DMS114 treated with DMSO at 0.1 percent for 48 hours (cell line): ENCODE measurements around the gene GDPD5.

Experiments
- DNase-seq: peaks from one replicate; lab custom pipeline; 2025; ENCODE audit not compliant: unreplicated experiment; lab: John Stamatoyannopoulos, UW

GDPD5 gene

GRCh38 chr11:75516886-75517285 is 8.9 kb downstream of the GDPD5 start:
- no peak for DNase-seq

DNA sequence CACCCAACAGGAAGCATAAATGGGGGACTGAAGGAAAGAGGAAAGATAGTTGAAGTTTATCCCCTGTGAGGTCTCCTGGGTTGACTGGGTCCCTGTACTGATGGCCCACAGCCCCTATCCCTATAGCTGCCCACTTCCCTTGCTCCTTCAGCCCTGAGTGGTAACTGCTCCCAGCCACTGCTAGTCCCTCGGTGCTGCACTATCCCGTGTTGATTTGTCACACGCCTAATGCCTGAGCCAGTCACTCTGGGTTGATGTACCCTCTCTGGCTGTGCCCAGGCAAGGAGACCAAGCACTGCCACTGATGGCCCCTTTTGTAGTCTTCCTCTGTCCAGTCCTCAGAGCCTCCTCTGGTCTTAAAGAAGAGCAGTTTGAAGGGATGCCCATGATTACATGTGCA is 9.6 kb downstream of the GDPD5 start:
- DNase-seq: no peak

GRCh38 chr11:75514596-75514995 is 11.1 kb downstream of the GDPD5 start:
- DNase-seq: no peak

DNA sequence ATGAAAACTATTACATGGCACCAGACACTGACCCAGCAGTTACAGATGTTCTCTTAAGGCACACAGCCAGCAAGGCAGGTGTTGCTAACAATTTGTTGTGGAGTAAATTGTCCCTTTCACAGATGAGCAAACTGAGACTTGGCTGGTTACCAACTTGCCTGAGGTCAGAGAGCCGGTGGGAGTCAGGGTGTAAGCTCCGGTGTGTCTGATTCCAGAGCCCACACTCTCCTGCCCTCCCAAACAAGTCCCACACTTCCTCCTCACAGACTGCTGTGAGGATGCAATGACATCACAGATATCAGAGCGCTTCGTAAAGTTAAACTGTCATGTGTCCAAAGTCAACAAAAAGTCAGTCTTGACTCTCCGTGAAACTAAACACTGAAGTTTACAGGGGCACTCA is 12.5 kb downstream of the GDPD5 start:
- no peak for DNase-seq

GRCh38 chr11:75510723-75511019 is 15.1 kb downstream of the GDPD5 start:
- no peak for DNase-seq

DNA sequence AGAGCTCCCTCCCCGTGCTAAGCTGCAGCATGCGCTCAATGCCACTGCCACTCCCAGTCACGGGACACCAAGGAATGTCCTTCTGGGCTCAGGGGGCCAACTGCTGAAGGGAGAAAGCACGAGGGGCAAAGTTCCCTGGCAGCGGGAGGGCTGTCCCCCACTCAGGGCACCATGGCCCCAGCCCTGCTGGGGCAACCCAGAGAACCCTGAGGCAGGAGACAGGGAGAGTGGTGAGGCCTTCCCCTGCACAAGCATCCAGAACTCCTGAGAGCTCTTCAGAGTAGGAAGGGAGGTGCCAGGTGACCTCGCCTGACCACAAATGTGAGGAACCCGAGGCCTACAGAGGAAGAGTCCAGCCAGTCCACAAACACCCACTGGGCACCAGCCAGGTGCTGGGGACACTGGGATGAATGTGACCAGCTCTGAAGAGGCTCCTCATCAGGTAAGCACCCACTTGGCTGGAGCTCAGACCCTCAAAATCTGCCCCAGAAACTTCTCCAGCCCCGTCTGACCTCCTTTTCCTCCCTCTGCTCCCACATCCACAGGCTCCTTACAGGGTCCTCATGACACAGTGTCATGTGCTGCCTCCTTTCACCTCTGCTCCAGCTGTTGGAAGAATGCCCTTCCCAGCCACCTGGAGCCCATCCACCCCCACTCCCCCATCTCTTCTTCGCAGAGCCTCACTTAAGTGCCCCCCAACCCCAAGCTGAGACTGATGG is 15.6 kb downstream of the GDPD5 start:
- DNase-seq: no peak

GRCh38 chr11:75509020-75509720 is 16.6 kb downstream of the GDPD5 start:
- no peak for DNase-seq

- DNase-seq: no peak
Observed at GRCh38 chr11:75508051-75508561, 17.6 kb downstream of the GDPD5 start.

DNA sequence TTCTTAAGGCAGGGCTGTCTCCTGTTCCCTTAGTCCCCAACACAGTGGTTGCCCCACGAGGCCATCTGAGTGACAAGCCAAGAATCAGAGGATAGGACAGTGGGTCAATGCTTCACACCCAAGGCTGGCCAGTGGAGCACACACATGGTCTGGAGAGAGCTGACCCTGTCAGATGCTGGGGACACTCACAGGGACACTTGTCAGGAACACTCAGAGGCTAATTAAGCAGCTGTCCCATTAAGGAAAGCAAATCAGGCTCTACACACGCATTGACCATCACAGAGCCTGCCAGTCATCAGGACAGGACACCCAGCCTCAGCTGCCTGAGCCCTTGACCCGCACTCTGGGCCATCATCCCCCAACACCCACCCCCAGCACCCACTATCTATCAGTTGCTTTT is 18.2 kb downstream of the GDPD5 start:
- no peak for DNase-seq

GRCh38 chr11:75506827-75507226 is 18.9 kb downstream of the GDPD5 start:
- DNase-seq: no peak

DNA sequence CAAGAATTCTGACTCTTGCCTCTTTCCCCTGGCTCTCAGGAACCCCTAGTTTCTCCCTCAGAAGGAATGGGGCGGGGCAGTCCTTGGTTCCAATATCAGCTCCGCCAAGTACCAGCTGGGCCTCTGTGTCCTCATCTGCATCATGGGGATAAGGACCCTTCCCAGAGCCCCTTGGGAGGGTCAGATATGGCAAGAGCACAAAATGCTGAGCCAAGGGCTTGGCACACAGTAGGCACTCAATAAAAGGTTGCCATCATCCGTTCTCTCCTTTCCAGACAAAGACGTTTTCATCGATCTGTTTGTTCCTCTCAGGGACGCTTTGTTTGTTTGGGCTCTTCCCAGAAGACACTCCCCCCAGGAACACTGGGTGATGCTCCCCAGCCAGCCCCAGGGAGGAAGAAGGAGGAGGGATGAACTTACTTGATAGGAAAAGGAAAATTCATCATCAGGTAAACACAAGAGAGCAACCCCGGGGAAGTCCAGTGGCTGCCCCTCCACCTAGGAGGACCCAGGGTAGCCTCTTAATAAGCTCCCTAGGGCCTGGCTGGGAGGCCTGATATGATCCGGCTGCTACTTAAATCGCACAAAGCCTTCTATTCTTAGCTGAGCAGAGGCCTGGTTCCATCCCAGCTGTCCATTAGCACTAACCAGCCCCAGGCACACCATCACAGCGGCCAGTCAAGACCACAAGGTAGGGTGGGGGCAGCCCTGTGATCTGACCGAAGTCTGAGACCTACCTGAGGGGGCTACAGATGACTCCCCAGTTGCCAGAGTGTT is 19.6 kb downstream of the GDPD5 start:
- DNase-seq: no peak

GRCh38 chr11:75504501-75504900 is 21.2 kb downstream of the GDPD5 start:
- no peak for DNase-seq

GRCh38 chr11:75503531-75504099 is 22.1 kb downstream of the GDPD5 start:
- no peak for DNase-seq

- no peak for DNase-seq
Observed at GRCh38 chr11:75502138-75502537, 23.6 kb downstream of the GDPD5 start.

DNA sequence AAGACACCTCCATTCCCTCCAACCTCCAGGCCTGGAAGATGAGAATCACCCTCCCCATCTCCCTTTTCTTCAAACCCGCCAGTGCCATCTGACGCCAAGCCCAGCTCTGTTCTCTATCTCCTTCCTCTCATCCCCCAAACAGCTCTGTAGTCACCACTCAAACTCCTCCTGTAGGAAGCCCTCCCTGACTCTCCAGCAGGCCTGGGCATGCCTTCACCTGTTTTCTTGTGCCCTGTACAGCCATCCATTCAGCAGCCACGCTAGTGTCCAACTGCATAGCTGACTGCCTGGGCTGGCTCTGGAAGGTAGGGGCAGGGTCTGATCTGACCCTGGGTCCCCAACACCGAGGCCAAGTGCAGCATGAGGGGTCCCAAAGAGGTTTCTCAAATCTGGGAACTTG is 25.0 kb downstream of the GDPD5 start:
- DNase-seq: no peak

DNA sequence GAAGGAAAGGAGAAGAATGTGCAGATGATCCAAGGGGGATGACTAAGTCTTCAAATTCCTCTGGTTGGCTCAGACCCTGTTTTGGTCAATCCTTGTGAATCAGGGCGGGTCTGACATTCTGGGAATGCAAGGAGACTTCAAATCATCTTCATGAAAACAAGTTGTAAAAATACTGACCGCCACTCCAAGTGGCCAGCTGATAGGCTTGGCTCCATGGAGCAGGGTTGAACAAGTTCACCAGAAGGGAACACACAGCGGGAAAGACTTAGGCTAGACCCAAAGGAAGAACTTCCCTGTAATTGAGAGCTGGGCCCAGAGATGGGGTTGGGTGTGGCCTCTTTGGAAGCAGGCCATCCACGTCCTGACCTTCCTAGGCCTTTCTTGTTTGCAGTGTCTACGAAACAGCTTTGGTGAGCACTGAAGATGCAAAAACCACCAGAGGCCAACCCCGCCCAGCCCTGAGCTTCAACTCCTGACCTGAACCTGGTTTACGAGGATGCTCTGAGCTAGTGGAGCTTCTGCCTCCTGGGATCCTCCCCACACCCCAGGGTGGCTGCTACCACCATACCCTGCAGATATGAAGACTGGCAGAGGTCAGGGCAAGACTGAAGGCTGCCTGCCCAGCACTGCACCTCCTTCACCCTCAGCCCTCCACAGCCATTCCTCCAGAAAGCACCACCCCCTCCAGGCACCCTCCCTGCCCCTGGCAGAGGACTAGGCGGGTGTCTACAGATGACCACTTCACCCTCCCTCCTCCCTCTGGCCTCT is 26.1 kb downstream of the GDPD5 start:
- DNase-seq: no peak

- DNase-seq: no peak
Observed at GRCh38 chr11:75498556-75499255, 27.0 kb downstream of the GDPD5 start.

- no peak for DNase-seq
Observed at GRCh38 chr11:75497788-75498409, 27.8 kb downstream of the GDPD5 start.

DNA sequence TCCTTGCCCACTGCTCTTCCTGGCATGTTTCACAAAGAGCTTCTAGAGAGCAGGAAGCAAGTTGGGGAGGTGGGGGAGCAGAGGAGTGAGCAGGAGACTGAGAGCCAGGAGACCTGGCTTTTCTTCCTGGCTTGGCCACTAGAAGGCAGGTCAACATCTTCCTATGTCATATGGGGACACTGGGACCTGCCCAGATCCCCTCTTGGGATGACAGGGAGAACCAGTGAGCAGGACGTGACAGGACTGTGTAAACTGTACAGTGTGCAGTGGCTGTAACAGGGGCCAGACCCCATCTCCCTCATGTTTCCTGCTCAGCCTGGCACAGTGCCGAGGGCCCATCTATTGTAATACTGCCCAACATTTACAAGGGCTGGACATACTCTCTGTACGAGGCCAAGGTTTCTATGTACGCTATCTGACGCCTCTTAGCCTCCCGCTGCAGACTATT is 29.4 kb downstream of the GDPD5 start:
- no peak for DNase-seq
